Measurements from ENCODE around the gene MID2. TPM values are rescaled to one million over a fixed set of nuclear protein-coding genes. Genes with fewer than 3 reads are reported as not detected.

The MID2 gene
- total RNA-seq, 1 experiment from 2014 or later: 7.1 TPM

- intact Hi-C loops (cut with micrococcal nuclease; ENCODE audit: unreplicated experiment): loop anchor here (1.0 to 5.0 kb wide), 3 partner anchors 117 to 353 kb away; partner anchors contain the start of genes NCBP2L and TSC22D3
- H3K4me3 Mint-ChIP-seq (ENCODE audit: low read depth, unreplicated experiment): no peak overlapping the region
- H3K27ac Mint-ChIP-seq (ENCODE audit: unreplicated experiment): no peak overlapping the region
- no TSS peak for BruUV-seq (replicated peaks)
- no peaks in the 10 kb centered on the region for H3K4me1 Mint-ChIP-seq (ENCODE audit: low read depth, unreplicated experiment)
- H3K36me3 Mint-ChIP-seq (ENCODE audit: insufficient read depth, unreplicated experiment): peaks cover 4% of the 10 kb centered on the region
- peak; percentile 42 for TF ChIP-seq CTCF (IDR thresholded peaks at IDR 0.05; ENCODE audit: unreplicated experiment)
- CTCF ChIA-PET: no interaction called here
- H3K9me3 Mint-ChIP-seq (ENCODE audit: low read depth, unreplicated experiment): peaks cover 10% of the 10 kb centered on the region
- no peaks in the 10 kb centered on the region for H3K27me3 Mint-ChIP-seq (ENCODE audit: unreplicated experiment)
- DNase-seq: peak; percentile 42
Measured at GRCh38 chrX:107894038-107894437, 68.4 kb downstream of the MID2 start.

- Mint-ChIP-seq H3K36me3 (ENCODE audit: insufficient read depth, unreplicated experiment) (no peaks in the 10 kb centered on the region), H3K27me3 (ENCODE audit: unreplicated experiment) (no peaks in the 10 kb centered on the region), H3K4me1 (ENCODE audit: low read depth, unreplicated experiment) (no peaks in the 10 kb centered on the region), H3K27ac (ENCODE audit: unreplicated experiment) (no peak overlapping the region), H3K4me3 (ENCODE audit: low read depth, unreplicated experiment) (no peak overlapping the region), H3K9me3 (ENCODE audit: low read depth, unreplicated experiment) (no peaks in the 10 kb centered on the region)
- intact Hi-C loops (cut with micrococcal nuclease; ENCODE audit: unreplicated experiment): loop anchor here (10.0 kb wide), 1 partner anchor 172 kb away; no protein-coding TSS in a partner anchor
- no peak for TF ChIP-seq CTCF (IDR thresholded peaks at IDR 0.05; ENCODE audit: unreplicated experiment)
- BruUV-seq (replicated peaks): no TSS peak
- CTCF ChIA-PET: no interaction called here
- no peak for DNase-seq
Measured at GRCh38 chrX:107902721-107903120, 77.1 kb downstream of the MID2 start.

- H3K27ac Mint-ChIP-seq (ENCODE audit: unreplicated experiment): no peak overlapping the region
- CTCF ChIA-PET: no interaction called here
- H3K9me3 Mint-ChIP-seq (ENCODE audit: low read depth, unreplicated experiment): no peaks in the 10 kb centered on the region
- H3K36me3 Mint-ChIP-seq (ENCODE audit: insufficient read depth, unreplicated experiment): no peaks in the 10 kb centered on the region
- DNase-seq: no peak
- no peak for TF ChIP-seq CTCF (IDR thresholded peaks at IDR 0.05; ENCODE audit: unreplicated experiment)
- BruUV-seq (replicated peaks): no TSS peak
- H3K27me3 Mint-ChIP-seq (ENCODE audit: unreplicated experiment): no peaks in the 10 kb centered on the region
- no peak overlapping the region for H3K4me3 Mint-ChIP-seq (ENCODE audit: low read depth, unreplicated experiment)
- no peaks in the 10 kb centered on the region for H3K4me1 Mint-ChIP-seq (ENCODE audit: low read depth, unreplicated experiment)
- intact Hi-C loops (cut with micrococcal nuclease; ENCODE audit: unreplicated experiment): loop anchor here (10.0 kb wide), 1 partner anchor 169 kb away; no protein-coding TSS in a partner anchor
Measured at GRCh38 chrX:107905366-107905765, 79.7 kb downstream of the MID2 start.

GRCh38 chrX:107924136-107924746, 98.6 kb downstream of the MID2 start:
- Mint-ChIP-seq H3K4me3 (ENCODE audit: low read depth, unreplicated experiment) (no peak overlapping the region), H3K36me3 (ENCODE audit: insufficient read depth, unreplicated experiment) (no peaks in the 10 kb centered on the region), H3K4me1 (ENCODE audit: low read depth, unreplicated experiment) (no peaks in the 10 kb centered on the region), H3K27ac (ENCODE audit: unreplicated experiment) (no peak overlapping the region), H3K9me3 (ENCODE audit: low read depth, unreplicated experiment) (no peaks in the 10 kb centered on the region), H3K27me3 (ENCODE audit: unreplicated experiment) (no peaks in the 10 kb centered on the region)
- DNase-seq: no peak
- BruUV-seq (replicated peaks): no TSS peak
- intact Hi-C loops (cut with micrococcal nuclease; ENCODE audit: unreplicated experiment): no loop called here
- TF ChIP-seq CTCF (IDR thresholded peaks at IDR 0.05; ENCODE audit: unreplicated experiment): no peak
- CTCF ChIA-PET: no interaction called here
